Ovary (tissue), 10 donors: Measurements from ENCODE around the gene CLDN11. TPM values are rescaled to one million over a fixed set of nuclear protein-coding genes. Genes with fewer than 3 reads are reported as not detected.

ENCODE experiments used
- DNase-seq, 5 donors: peaks; one replicate each; pipeline ENCODE4 v3.0.0-alpha.2; 2019 to 2020
- H3K27ac ChIP-seq, 2 donors: fragments of 200-600 bp; one replicate each; pipeline versions ENCODE4 v1.5.1 to v1.8.0; 2019 to 2022
- H3K27me3 ChIP-seq: fragments of 200-600 bp; one replicate; pipeline ENCODE4 v1.8.0; 2022
- H3K36me3 ChIP-seq: fragments of 200-600 bp; sonication (generic); one replicate; pipeline ENCODE4 v1.5.1; 2019
- H3K4me1 ChIP-seq: one replicate; pipeline ENCODE4 v1.8.1; 2013; ENCODE audit warnings: mild to moderate bottlenecking, moderate library complexity; ENCODE audit not compliant: insufficient read depth
- H3K4me3 ChIP-seq: fragments of 200-600 bp; sonication (generic); one replicate; pipeline ENCODE4 v1.5.1; 2017
- H3K9me3 ChIP-seq, 2 donors: fragments of 200-600 bp in 1 of 2; sonication (generic) in 1 of 2; one replicate each; pipeline versions ENCODE4 v1.5.1 to v1.8.1; 2013 to 2019; ENCODE audit warnings: mild to moderate bottlenecking in 1 of 2, moderate library complexity in 1 of 2
- EP300 ChIP-seq: sonication (generic); formaldehyde crosslinking; IDR thresholded peaks from one replicate; pipeline ENCODE4 v1.6.1; 2017; ENCODE audit warnings: antibody characterized with exemption
- POLR2A ChIP-seq: fragments of 450-650 bp; IDR thresholded peaks from one replicate; pipeline ENCODE4 v1.6.1; 2017; ENCODE audit warnings: antibody characterized with exemption, mild to moderate bottlenecking, moderate library complexity
- WGBS, 3 donors: extraction: QIAGEN DNeasy Blood & Tissue Kit in 1 of 3; methylation state at CpG; one replicate each; pipeline versions ENCODE4 v1.1.5 to v1.1.7; 2013 to 2017; 5-methylcytosine and 5-hydroxymethylcytosine counted together
- intact Hi-C, 4 donors: fragments of 100-400 bp; cut with DNase I; formaldehyde crosslinking; loops; one replicate each; pipeline versions ENCODE4 v1.11.0 to v1.15.1; 2022 to 2023
- long read RNA-seq, 3 donors: library from polyadenylated mRNA in 2 of 3; unstranded in 2 of 3; transcript quantifications; one replicate each; pipeline ENCODE4 v2.0.0 and lab custom pipeline, GENCODE V29; 2021 to 2026
- polyA plus RNA-seq, 2 donors: library from polyadenylated mRNA; stranded (reverse); fragments of 200-250 nt in 1 of 2; fragments of 350-450 nt in 1 of 2; fragmentation: Illumina TruSeq in 1 of 2; extraction: RNeasy Lipid Tissue Mini Kit (QIAGEN cat#74804) in 1 of 2; gene quantifications; one replicate each; pipeline ENCODE4 v1.2.3, GENCODE V29; 2013 to 2014
- total RNA-seq, 7 donors: library from RNA; depleted of rRNA in 2 of 7; stranded (reverse); fragments of >200 nt in 2 of 7; fragmentation: NEBNext Ultra II Directional in 3 of 7; extraction: Animal tissue kit (Norgen Biotek cat#: 25700) in 3 of 7; gene quantifications; one replicate each; pipeline versions ENCODE4 v1.1.0 to v1.2.4, GENCODE V29; 2016 to 2023
- TF ChIP-seq, protein P1 (sequence below), 3 donors: fragments of 450-650 bp in 2 of 3; fragments of 200-600 bp in 1 of 3; IDR thresholded peaks; one replicate each; pipeline versions ENCODE4 v1.5.1 to v1.8.0; 2016 to 2022; ENCODE audit warnings: antibody characterized with exemption in 3 of 3, mild to moderate bottlenecking in 1 of 3
- donor health status: DM: no; HTN: no; CAD: no; lungs with moderate emphysema.
- donor health status: DM: no; HTN: no; CAD: no.
- donor health status: Bipolar disorder and iron deficiency.
- donor health status: DM: yes; HTN: yes; CAD: no.
- donor health status: DM: no; HTN: no; CAD: no.
- donor health status: DM: yes; HTN: yes; CAD: no.

The CLDN11 gene
- 100 to 1,000 TPM in 3 of 7 donors, 10 to 100 TPM in 4; 75.1 to 247 (median 79.5) TPM for total RNA-seq
- polyA plus RNA-seq, result 100 to 1,000 TPM; 125 to 254 TPM
- long read RNA-seq, donor 1, transcript CLDN11-204 (2 exons, 998 nt), result major isoform, 35 of 47 reads
- long read RNA-seq, donor 1, transcript CLDN11-201 (3 exons, 2,169 nt), result minor isoform, 9 of 47 reads
- long read RNA-seq, donor 1, partial matches to known transcripts, result 1 of 47 reads
- long read RNA-seq, donor 1, other reads (novel, unspliced or antisense), result 1 of 47 reads
- long read RNA-seq, donor 2, transcript CLDN11-201 (3 exons, 2,169 nt), result major isoform, 5 of 6 reads
- long read RNA-seq, donor 2, partial matches to known transcripts, result 0 of 6 reads
- long read RNA-seq, donor 2, other reads (novel, unspliced or antisense), result 0 of 6 reads
- long read RNA-seq, donor 3, transcript CLDN11-201 (3 exons, 2,169 nt), result major isoform, 11 of 25 reads
- long read RNA-seq, donor 3, transcript CLDN11-204 (2 exons, 998 nt), result minor isoform, 9 of 25 reads
- long read RNA-seq, donor 3, partial matches to known transcripts, result 0 of 25 reads
- long read RNA-seq, donor 3, other reads (novel, unspliced or antisense), result 3 of 25 reads

DNA sequence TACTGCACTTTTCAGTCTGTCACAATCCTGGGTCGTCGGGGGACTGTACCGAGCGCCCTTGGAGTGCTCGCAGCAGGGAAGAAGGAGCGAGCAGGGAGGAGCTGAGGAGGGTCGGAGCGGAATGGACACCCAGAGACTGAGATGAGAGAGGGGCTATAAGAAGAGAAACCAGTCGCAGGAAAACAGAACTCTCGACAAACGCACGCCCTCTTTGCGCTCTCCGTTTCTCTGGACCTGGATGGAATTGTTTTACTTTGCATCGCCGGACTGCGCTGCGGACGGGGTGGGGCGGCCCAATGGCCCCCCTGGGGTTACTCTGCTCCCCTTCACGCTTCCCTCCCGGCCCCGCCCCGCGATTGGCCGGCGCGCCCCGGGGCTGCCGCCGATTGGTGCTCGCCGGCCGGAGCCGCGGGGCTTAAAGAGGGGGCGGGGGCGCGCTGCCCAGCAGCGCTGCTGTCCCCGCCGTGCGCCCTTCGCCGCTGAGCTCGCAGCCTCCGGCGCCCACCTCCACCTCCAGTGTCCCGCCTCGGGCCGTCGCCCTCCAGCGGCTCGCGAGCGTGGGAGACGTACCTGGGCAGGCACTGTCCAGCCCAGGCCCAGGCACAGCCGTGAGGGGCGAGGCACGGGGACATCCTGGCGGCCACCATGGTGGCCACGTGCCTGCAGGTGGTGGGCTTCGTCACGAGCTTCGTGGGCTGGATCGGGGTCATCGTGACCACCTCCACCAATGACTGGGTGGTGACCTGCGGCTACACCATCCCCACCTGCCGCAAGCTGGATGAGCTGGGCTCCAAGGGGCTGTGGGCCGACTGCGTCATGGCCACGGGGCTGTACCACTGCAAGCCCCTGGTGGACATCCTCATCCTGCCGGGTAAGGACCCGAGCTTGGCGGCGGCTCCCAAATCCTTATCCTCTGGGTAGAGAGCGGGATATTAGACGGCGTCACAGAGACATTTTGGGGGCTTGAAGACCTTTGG is at the start of gene CLDN11:
Gene CLDN11 (plus strand): TSS at position 447 of the 977 bp plus-strand sequence. CDS start 199 bp downstream, at position 646.
- peak; percentile 85 to 92 (median 86) for DNase-seq
- Histone ChIP-seq H3K27ac (peak within 1 kb of the TSS; percentile 77 to 91), H3K4me1 (peaks cover 16% of the 10 kb centered on the region), H3K4me3 (peak within 1 kb of the TSS; percentile 53), H3K9me3 (no peaks in the 10 kb centered on the region), H3K27me3 (no peaks in the 10 kb centered on the region), H3K36me3 (no peaks in the 10 kb centered on the region)
- intact Hi-C loops, result loop anchor here (2.0 to 10.0 kb wide), 11 partner anchors 61 to 426 kb away; partner anchors contain the start of genes PHC3 (in 1 of the 4) and SKIL (in 1 of the 4)
- 1 to 2% (median 1%) methylated on average over 66 to 79 of the region's 79 CpGs for WGBS, 3 donors
- peak; percentile 74 for TF ChIP-seq POLR2A
- TF ChIP-seq, protein P1, sequence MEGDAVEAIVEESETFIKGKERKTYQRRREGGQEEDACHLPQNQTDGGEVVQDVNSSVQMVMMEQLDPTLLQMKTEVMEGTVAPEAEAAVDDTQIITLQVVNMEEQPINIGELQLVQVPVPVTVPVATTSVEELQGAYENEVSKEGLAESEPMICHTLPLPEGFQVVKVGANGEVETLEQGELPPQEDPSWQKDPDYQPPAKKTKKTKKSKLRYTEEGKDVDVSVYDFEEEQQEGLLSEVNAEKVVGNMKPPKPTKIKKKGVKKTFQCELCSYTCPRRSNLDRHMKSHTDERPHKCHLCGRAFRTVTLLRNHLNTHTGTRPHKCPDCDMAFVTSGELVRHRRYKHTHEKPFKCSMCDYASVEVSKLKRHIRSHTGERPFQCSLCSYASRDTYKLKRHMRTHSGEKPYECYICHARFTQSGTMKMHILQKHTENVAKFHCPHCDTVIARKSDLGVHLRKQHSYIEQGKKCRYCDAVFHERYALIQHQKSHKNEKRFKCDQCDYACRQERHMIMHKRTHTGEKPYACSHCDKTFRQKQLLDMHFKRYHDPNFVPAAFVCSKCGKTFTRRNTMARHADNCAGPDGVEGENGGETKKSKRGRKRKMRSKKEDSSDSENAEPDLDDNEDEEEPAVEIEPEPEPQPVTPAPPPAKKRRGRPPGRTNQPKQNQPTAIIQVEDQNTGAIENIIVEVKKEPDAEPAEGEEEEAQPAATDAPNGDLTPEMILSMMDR (IDR thresholded peaks at IDR 0.05), result peak in 2 of 3 donors; percentile 25 to 36
- TF ChIP-seq EP300, result no peak

DNA sequence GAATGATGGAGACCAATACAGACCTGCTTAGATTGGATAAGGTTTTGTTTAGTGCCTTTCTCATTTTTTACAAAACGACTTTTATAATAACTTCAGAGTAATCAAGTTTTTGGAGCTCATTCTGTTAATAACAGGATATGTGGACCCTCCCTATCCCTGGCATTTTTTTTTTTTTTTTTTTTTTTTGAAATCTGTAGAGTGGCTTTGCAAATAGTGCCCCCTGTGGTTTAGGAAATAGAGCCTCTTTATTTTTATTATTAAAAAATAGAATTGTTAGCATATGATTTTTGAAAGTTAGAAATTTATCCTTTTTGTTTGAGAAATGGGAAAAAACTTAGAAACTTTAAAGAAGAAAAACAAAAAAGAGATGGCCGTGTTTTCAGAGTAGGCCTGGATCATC is 49.7 kb upstream of the CLDN11 start:
- Histone ChIP-seq H3K27me3 (no peaks in the 10 kb centered on the region), H3K9me3 (no peaks in the 10 kb centered on the region), H3K4me3 (no peak overlapping the region), H3K27ac (no peak overlapping the region), H3K36me3 (no peaks in the 10 kb centered on the region), H3K4me1 (peaks cover 2% of the 10 kb centered on the region)
- DNase-seq, result no peak
- 70 to 82% (median 75%) methylated on average over 2 of the region's 2 CpGs for WGBS, 3 donors
- TF ChIP-seq EP300 (no peak), POLR2A (no peak)
- TF ChIP-seq, protein P1 (IDR thresholded peaks at IDR 0.05), result no peak
- intact Hi-C loops, result no loop called here

GRCh38 chr3:170372190-170372879 is 46.3 kb upstream of the CLDN11 start:
- Histone ChIP-seq H3K36me3 (no peaks in the 10 kb centered on the region), H3K27me3 (no peaks in the 10 kb centered on the region), H3K9me3 (no peaks in the 10 kb centered on the region), H3K27ac (no peak overlapping the region), H3K4me1 (peaks cover 2% of the 10 kb centered on the region), H3K4me3 (no peak overlapping the region)
- WGBS, 3 donors, result 19 to 47% (median 28%) methylated on average over 2 of the region's 2 CpGs
- intact Hi-C loops, result no loop called here
- TF ChIP-seq POLR2A, result no peak
- TF ChIP-seq, protein P1 (IDR thresholded peaks at IDR 0.05), result no peak
- no peak for TF ChIP-seq EP300
- DNase-seq, result no peak
